NCI-H128 (cell line): ENCODE measurements around the gene LILRB1.
"Not testable (repeated sequence)": the region's sequence is repeated elsewhere in the genome, so short reads cannot be mapped to it uniquely, and the experiment has no call there.

Source experiments
- DNase-seq: peaks from one replicate; lab custom pipeline; 2025; ENCODE audit not compliant: unreplicated experiment; lab: John Stamatoyannopoulos, UW

The LILRB1 gene

GRCh38 chr19:54630262-54630661, at the start of gene LILRB1:
TSS of gene LILRB1 (plus strand) at chr19:54630484. CDS start at chr19:54631074, 590 bp downstream.
- DNase-seq: not testable (repeated sequence)

GRCh38 chr19:54586397-54586796, 43.9 kb upstream of the LILRB1 start:
- DNase-seq: no peak

- no peak for DNase-seq
Observed at GRCh38 chr19:54587026-54587425, 43.3 kb upstream of the LILRB1 start.

GRCh38 chr19:54593445-54593844, 36.8 kb upstream of the LILRB1 start, which contains the start of gene LILRA1:
TSS of gene LILRA1 (plus strand) at chr19:54593632. CDS start at chr19:54594245, 613 bp downstream.
- not testable (repeated sequence) for DNase-seq

GRCh38 chr19:54593931-54594626, 36.2 kb upstream of the LILRB1 start:
- DNase-seq: not testable (repeated sequence)

GRCh38 chr19:54594737-54595136, 35.5 kb upstream of the LILRB1 start:
- no peak for DNase-seq

GRCh38 chr19:54595680-54596436, 34.4 kb upstream of the LILRB1 start:
- not testable (repeated sequence) for DNase-seq

GRCh38 chr19:54600212-54600611, 30.1 kb upstream of the LILRB1 start:
- no peak for DNase-seq

- DNase-seq: no peak
Observed at GRCh38 chr19:54606230-54606629, 24.1 kb upstream of the LILRB1 start.

GRCh38 chr19:54606891-54607784, 23.1 kb upstream of the LILRB1 start:
- no peak for DNase-seq

- DNase-seq: no peak
Observed at GRCh38 chr19:54607785-54608150, 22.5 kb upstream of the LILRB1 start.

GRCh38 chr19:54608205-54608604, 22.1 kb upstream of the LILRB1 start:
- DNase-seq: no peak

- no peak for DNase-seq
Observed at GRCh38 chr19:54608792-54609191, 21.5 kb upstream of the LILRB1 start.

- DNase-seq: no peak
Observed at GRCh38 chr19:54609356-54609791, 20.9 kb upstream of the LILRB1 start.

GRCh38 chr19:54612428-54612827, 17.9 kb upstream of the LILRB1 start:
- DNase-seq: no peak

- DNase-seq: no peak
Observed at GRCh38 chr19:54614726-54615125, 15.6 kb upstream of the LILRB1 start.

- no peak for DNase-seq
Observed at GRCh38 chr19:54616057-54616456, 14.2 kb upstream of the LILRB1 start.

- no peak for DNase-seq
Observed at GRCh38 chr19:54616821-54617560, 13.3 kb upstream of the LILRB1 start.

- DNase-seq: no peak
Observed at GRCh38 chr19:54620464-54620863, 9.8 kb upstream of the LILRB1 start.

- no peak for DNase-seq
Observed at GRCh38 chr19:54622431-54622830, 7.9 kb upstream of the LILRB1 start.

- DNase-seq: not testable (repeated sequence)
Observed at GRCh38 chr19:54624234-54624633, 6.0 kb upstream of the LILRB1 start.
